MG63 (cell line): ENCODE data around the gene TJP3. TPM values are rescaled to one million over a fixed set of nuclear protein-coding genes. Genes with fewer than 3 reads are reported as not detected.
"Not testable (repeated sequence)": the region's sequence is repeated elsewhere in the genome, so short reads cannot be mapped to it uniquely, and the experiment has no call there.

ENCODE experiments used
- DNase-seq: peaks from one replicate; pipeline ENCODE4 v3.0.0-alpha.2; 2020
- H3K27me3 ChIP-seq: fragments of 250-450 bp; sonication (Bioruptor Pico); 2 replicates; pipeline ENCODE4 v1.5.1; 2020; ENCODE audit warnings: mild to moderate bottlenecking, moderate library complexity
- H3K36me3 ChIP-seq: fragments of 250-450 bp; sonication (Bioruptor Pico); 2 replicates; pipeline ENCODE4 v1.5.1; 2020; ENCODE audit warnings: mild to moderate bottlenecking, moderate library complexity
- H3K4me3 ChIP-seq: fragments of 250-450 bp; sonication (Bioruptor Pico); 2 replicates; pipeline ENCODE4 v1.5.1; 2020; ENCODE audit warnings: mild to moderate bottlenecking, moderate library complexity
- H3K9me3 ChIP-seq: fragments of 250-450 bp; sonication (Bioruptor Pico); 2 replicates; pipeline ENCODE4 v1.5.1; 2020; ENCODE audit warnings: mild to moderate bottlenecking, moderate library complexity
- total RNA-seq: library from RNA; depleted of rRNA; stranded (reverse); fragments of >200 nt; shearing (Covaris generic); gene quantifications from 2 replicates; pipeline ENCODE4 v1.2.3, GENCODE V29; 2014; ENCODE audit warnings: low replicate concordance

TJP3 gene
- total RNA-seq, 1 experiment from 2014 or later, result not detected

GRCh38 chr19:3765757-3766156 lies 57.6 kb downstream of the TJP3 start:
- not testable (repeated sequence) for H3K9me3 ChIP-seq

GRCh38 chr19:3766520-3766919 lies 58.3 kb downstream of the TJP3 start:
- H3K27me3 ChIP-seq, result no peaks in the 10 kb centered on the region
- no peaks in the 10 kb centered on the region for H3K36me3 ChIP-seq
- H3K4me3 ChIP-seq, result no peak overlapping the region
- H3K9me3 ChIP-seq, result no peaks in the 10 kb centered on the region
- DNase-seq, result no peak

More at GRCh38 chr19:3765757-3766156, 57.6 kb downstream of the TJP3 start:
- not testable (repeated sequence) for H3K36me3 ChIP-seq, H3K27me3 ChIP-seq, H3K4me3 ChIP-seq, DNase-seq

- H3K27me3 ChIP-seq, result no peaks in the 10 kb centered on the region
- H3K4me3 ChIP-seq, result no peak overlapping the region
- no peaks in the 10 kb centered on the region for H3K9me3 ChIP-seq
- H3K36me3 ChIP-seq, result no peaks in the 10 kb centered on the region
- DNase-seq, result no peak
Observed at GRCh38 chr19:3767050-3767449, 58.9 kb downstream of the TJP3 start.

DNA sequence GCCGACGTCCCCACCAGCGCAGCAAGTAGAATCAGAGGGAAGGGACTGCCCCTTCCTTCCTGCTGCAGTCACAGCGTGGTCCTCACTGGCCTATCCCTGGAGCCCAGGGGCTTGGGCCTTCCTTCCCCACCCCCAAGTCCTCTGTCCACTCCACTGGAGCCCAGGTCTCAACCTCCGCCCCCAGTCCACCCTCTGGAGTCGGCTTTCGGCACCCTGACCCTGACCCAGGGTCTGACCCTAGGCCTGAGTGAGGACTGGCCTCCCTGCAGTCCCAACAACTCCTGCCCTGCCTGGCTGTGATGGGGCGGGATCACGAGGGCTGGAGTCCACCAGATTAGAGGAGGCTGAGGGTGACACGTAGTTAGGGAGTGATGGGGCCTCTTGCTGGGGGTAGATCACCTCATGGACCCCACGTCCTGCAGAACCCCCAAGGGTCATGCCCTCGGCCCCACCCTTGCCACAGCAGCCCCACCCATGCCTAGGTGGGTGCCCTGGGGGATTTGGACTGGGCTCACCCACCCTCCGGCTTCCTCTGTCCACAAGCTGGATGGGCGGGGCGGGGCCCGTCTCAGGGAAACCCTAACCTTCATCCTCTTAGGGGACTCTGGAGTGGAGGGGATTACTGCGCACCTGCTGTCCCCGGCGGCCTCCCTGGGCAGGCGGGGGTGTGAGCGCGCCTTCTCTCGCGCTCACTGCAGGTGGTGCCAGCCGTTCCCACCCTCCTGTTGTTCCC lies 60.0 kb downstream of the TJP3 start:
- Histone ChIP-seq H3K27me3 (no peaks in the 10 kb centered on the region), H3K9me3 (no peaks in the 10 kb centered on the region), H3K36me3 (no peaks in the 10 kb centered on the region), H3K4me3 (no peak overlapping the region)
- DNase-seq, result no peak

- no peaks in the 10 kb centered on the region for H3K27me3 ChIP-seq
- no peak overlapping the region for H3K4me3 ChIP-seq
- H3K36me3 ChIP-seq, result no peaks in the 10 kb centered on the region
- no peak for DNase-seq
- H3K9me3 ChIP-seq, result no peaks in the 10 kb centered on the region
Observed at GRCh38 chr19:3768748-3769099, 60.5 kb downstream of the TJP3 start.

GRCh38 chr19:3769494-3769893 lies 61.3 kb downstream of the TJP3 start:
- H3K36me3 ChIP-seq, result no peaks in the 10 kb centered on the region
- no peaks in the 10 kb centered on the region for H3K9me3 ChIP-seq
- H3K4me3 ChIP-seq, result no peak overlapping the region
- H3K27me3 ChIP-seq, result no peaks in the 10 kb centered on the region
- no peak for DNase-seq

DNA sequence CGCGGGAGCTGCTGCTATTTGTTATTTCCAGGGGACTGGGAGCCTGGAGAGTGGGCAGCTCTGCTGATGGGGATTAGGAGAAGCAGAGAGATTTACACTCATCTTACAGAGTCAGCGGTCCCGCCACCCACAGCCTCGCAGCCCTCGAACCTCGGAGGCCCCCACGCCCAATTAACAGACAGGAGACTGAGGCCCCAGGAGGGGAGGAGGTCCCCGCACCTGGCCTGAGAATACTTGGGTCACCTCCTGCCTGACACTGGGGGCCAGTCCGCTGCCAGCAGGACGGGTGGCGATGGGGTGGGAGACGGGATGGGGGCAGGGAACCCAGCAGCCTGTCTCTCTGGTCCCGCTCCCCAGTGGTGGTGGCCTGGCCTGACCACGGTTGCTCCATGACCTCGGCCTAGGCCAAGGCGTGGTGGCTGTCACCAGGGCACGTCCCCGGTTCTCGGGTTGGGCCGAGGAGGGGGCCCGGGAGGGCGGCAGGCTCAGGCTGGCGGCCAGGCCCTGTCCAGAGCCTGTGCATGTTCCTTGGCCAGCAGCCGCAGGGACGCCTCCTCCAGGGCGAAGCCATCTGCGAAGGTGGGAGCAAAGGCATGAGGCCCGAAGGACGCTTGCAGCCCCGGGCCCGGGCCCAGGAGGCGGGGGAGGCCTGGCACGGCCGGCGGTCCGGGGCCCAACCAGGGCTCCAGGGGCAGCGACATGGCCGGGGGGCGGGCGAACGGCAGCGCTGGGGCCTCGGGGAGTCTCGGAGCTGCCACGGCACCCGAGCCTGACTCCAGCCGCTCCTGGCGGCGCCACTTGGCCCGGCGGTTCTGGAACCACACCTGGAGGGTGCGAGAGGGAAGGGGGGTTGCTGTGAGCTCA lies 62.2 kb downstream of the TJP3 start:
- Histone ChIP-seq H3K27me3 (no peaks in the 10 kb centered on the region), H3K9me3 (no peaks in the 10 kb centered on the region), H3K4me3 (no peak overlapping the region), H3K36me3 (no peaks in the 10 kb centered on the region)
- DNase-seq, result no peak

GRCh38 chr19:3771000-3771905 lies 63.1 kb downstream of the TJP3 start:
- Histone ChIP-seq H3K4me3 (no peak overlapping the region), H3K9me3 (no peaks in the 10 kb centered on the region), H3K36me3 (no peaks in the 10 kb centered on the region), H3K27me3 (no peaks in the 10 kb centered on the region)
- no peak for DNase-seq

DNA sequence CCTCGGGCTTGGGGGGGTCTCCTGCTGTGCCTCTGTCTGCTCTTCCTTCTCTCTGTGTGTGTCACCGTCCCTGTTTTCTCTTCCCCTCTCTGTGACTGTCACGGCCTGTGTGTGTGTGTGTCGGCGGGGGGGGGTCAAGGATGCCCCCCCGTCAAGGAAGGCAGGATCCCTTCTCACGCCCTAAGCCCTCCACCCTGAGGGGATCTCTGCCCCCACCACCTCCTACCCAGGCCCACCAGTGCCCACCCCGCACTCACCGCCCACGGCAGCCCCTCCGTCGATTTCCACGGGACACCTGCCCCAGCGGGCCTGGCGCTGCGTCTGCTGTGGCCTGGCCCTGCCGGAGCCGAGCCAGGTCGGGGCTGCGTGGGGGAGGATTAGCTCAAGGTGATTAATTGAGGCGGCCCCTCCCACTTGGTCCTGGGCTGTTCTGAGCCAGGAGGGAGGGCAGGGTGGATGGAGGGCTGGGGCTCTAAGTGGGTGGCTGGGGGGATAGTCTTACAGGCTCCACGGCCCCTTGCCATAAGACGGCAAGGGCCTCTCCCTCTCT lies 63.8 kb downstream of the TJP3 start, which contains the start of gene RAX2:
RAX2 (minus strand) TSS at position 323 of the 550 bp plus-strand sequence. CDS start 486 bp downstream, outside the sequence.
- no peaks in the 10 kb centered on the region for H3K9me3 ChIP-seq
- H3K4me3 ChIP-seq, result no peak within 1 kb of the TSS
- DNase-seq, result no peak
- H3K36me3 ChIP-seq, result no peaks in the 10 kb centered on the region
- H3K27me3 ChIP-seq, result no peaks in the 10 kb centered on the region

DNA sequence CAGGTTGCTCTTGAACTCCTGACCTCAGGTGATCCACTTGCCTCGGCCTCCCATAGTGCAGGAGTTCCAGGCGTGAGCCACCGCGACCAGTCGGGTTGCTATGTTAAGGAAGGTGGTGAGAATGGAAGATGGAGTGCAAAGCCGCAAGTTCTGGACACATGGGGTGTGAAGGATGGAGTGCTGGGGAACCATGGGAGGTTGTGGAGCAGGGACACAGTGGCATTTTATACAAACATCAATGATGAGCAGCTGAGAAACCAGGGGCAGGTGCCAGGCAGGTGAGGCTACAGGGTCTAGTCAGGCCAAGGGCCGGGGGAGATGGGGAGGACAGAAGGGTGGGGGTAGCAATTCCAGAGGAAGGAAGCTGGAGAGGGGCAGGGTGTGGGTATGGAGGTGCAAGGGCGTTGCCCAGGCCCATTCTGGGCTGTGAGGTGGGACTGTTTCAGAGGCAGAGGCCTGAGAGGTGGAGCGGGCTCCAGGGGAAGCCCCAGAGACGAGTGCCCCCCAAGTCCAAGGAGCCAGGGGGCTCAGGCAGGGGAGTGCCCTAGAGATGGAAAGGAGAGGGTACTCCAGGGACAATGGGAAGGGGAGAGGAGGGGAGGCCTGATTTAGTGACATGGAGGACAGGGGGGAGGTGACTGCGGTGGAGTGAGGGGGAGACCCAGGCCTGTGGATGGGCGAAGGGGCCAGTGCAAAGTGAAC lies 65.8 kb downstream of the TJP3 start:
- no peak for DNase-seq
- no peaks in the 10 kb centered on the region for H3K9me3 ChIP-seq
- H3K4me3 ChIP-seq, result no peak overlapping the region
- no peaks in the 10 kb centered on the region for H3K27me3 ChIP-seq
- H3K36me3 ChIP-seq, result no peaks in the 10 kb centered on the region

DNA sequence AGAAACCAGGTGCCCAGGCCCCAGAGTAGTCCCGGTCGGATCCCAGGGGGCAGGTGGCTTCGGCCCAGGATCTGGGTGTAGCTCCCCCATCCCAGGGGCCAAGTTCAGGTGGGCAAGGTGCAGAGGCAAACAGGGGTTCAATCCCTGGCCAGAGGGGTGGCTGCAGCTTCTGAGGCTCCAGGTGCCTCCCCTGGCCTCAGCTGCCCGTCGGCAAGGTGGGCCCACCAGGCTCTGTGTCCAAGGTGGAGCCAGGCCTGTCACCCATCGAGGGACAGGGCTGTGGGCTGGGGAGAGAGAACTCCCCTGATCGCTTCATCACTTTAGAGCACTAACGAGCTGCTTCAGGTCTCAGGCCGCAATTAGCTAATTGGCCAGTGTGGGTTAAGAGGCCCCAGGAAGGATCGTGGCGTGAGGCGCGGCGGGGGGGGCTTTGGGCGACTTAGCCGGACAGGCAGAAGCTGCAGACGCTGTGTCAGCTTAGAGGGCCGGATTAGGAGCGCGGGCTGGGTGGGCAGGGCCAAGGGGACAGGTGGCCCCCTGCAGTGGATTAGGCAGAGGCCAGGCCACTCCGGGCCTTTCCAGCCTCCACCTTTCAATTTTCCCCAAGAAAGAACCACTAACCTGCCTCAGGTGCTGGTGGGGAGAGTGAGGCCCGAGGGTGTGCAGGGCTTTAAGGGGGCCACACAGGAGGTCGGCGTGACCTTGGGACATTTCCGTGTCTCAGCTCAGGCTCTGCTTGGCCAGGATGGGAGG lies 66.6 kb downstream of the TJP3 start:
- no peak for DNase-seq
- Histone ChIP-seq H3K4me3 (no peak overlapping the region), H3K27me3 (no peaks in the 10 kb centered on the region), H3K9me3 (no peaks in the 10 kb centered on the region), H3K36me3 (no peaks in the 10 kb centered on the region)

- DNase-seq, result no peak
- H3K36me3 ChIP-seq, result no peaks in the 10 kb centered on the region
- no peak overlapping the region for H3K4me3 ChIP-seq
- no peaks in the 10 kb centered on the region for H3K9me3 ChIP-seq
- no peaks in the 10 kb centered on the region for H3K27me3 ChIP-seq
Observed at GRCh38 chr19:3775374-3775711, 67.2 kb downstream of the TJP3 start.

DNA sequence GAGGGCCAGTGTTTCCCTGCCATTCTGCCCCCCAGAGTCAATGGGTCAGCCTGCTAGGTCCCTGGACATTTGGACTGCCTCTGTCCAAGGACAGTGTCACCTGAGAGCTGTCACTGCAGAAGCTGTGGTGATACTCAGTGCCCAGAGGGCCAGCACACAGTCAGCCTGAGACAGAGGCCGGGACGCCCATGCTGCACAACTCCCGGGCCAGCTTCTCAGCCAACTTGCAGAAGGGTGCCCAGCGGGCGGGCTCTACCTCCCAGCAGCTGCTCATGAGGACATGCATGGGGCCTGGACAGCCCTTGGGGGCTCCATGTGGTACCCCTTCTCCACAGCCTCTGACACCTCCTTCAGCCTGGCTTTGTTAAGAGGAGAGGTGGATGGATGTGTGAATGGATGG lies 67.6 kb downstream of the TJP3 start:
- Histone ChIP-seq H3K9me3 (no peaks in the 10 kb centered on the region), H3K27me3 (no peaks in the 10 kb centered on the region), H3K4me3 (no peak overlapping the region), H3K36me3 (no peaks in the 10 kb centered on the region)
- no peak for DNase-seq

DNA sequence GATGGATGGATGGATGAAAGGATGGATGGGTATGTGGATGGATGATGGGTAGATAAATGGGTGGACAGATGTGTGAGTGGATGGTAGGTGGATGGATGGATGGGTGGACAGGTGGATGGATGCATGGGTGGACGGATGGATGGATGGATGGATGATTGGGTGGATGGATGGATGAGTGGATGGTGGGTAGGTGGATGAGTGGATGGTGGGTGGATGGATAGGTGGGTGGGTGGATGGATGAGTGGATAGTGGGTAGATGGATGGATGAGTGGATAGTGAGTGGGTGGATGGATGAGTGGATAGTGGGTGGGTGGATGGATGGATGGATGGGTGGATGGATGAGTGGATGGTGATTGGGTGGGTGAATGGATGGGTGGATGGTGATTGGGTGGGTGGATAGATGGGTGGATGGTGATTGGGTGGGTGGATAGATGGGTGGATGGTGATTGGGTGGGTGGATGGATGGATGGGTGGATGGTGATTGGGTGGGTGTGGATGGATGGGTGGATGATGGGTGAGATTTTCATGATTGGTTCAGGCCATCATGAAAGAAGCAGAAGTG lies 68.4 kb downstream of the TJP3 start:
- DNase-seq, result no peak
- Histone ChIP-seq H3K9me3 (peaks cover 2% of the 10 kb centered on the region; the same call in 1 of the 2 replicates), H3K27me3 (no peaks in the 10 kb centered on the region), H3K36me3 (no peaks in the 10 kb centered on the region), H3K4me3 (no peak overlapping the region)

- Histone ChIP-seq H3K27me3 (no peaks in the 10 kb centered on the region), H3K4me3 (no peak overlapping the region), H3K9me3 (peaks cover 3% of the 10 kb centered on the region; the same call in 1 of the 2 replicates), H3K36me3 (no peaks in the 10 kb centered on the region)
- DNase-seq, result no peak
Observed at GRCh38 chr19:3778104-3778867, 70.1 kb downstream of the TJP3 start.
